ENCODE measurements around the gene PTPN18. TPM values are rescaled to one million over a fixed set of nuclear protein-coding genes. Genes with fewer than 3 reads are reported as not detected.
"Not testable (repeated sequence)": the region's sequence is repeated elsewhere in the genome, so short reads cannot be mapped to it uniquely, and the experiment has no call there.

PTPN18 gene, protein sequence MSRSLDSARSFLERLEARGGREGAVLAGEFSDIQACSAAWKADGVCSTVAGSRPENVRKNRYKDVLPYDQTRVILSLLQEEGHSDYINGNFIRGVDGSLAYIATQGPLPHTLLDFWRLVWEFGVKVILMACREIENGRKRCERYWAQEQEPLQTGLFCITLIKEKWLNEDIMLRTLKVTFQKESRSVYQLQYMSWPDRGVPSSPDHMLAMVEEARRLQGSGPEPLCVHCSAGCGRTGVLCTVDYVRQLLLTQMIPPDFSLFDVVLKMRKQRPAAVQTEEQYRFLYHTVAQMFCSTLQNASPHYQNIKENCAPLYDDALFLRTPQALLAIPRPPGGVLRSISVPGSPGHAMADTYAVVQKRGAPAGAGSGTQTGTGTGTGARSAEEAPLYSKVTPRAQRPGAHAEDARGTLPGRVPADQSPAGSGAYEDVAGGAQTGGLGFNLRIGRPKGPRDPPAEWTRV
- 18.7 and 36.3 TPM in 2 replicates for total RNA-seq

DNA sequence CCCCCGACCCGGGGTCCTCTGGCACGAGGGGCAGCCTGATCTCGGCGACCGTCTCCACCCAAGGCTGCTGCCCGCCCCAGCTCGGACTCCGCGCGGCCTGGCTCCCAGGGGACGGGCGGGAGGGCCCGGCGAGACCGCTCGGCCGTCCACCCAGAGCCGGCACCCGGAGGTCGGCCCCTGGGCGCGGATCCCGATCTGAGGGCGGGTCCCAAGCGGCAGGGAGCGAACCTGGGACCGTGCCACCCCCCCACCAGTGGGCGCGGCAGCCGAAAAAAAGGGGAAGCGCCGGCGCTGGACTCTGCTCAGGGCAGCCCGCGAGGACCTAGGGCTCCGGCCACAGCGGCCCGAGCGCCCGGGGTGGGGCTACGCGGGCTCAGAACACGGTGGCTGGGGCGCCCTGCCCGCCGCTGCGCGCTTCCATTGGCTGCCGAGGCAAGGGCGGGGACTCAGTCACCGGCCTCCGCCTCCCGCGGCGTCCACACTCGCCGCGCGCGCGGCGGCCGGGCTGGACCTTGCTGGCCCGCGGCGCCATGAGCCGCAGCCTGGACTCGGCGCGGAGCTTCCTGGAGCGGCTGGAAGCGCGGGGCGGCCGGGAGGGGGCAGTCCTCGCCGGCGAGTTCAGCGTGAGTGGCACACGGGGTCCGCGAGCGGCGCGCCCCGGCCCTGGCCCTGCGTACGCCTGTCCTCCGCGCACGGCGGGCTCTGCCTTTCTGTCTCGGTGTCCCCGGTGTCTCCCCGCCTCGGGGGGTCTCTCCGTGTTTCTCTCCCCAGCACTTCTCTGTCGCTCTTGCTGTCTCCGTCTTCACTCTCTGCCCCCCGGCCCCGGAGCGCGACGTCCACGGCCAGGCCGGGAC is at the start of gene PTPN18:
PTPN18 (plus strand) TSS at position 479 of the 854 bp plus-strand sequence; CDS start at position 531, 52 bp downstream.
- peak; percentile 94 to 96 for DNase-seq (ENCODE audit: low read depth in 2 of 2)

DNA sequence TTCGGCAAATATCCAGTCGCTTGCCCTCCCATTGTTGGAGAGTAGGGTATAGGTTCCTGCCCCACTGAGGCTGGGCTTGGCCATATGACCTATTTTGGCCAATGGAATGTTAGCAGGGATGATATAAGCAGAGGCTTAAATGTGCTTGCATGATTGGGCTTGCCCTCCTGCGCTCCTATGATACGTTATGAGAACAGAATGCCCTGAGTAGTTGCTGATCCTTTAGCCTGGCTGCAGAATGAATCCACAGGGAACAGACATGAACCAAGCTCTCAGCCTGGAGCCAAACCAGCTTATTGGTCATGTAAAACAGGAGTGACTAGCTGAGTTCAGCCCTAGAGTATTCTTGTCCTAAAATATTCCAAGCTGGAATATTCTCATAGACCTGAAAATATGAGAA is 48.0 kb upstream of the PTPN18 start:
- DNase-seq (ENCODE audit: low read depth in 2 of 2) = no peak

DNA sequence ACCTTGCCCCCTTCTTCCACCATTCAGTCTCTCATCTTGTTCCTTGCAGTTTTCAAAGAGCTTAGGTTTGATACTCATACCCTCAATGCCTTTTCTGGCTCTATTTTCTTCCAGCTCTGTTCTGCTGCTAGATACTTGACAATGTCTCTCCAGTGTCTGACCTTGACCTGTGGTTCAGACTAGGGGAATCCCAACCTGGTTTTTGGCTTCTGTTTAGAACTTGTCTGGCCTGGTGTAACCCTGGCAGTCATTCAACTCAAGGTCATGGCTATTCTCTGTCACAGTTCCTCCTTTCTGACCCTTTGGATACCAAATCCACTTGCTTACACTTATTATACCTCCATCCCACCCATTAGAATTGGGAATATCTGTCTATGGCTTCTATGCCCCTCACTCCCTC is 45.0 kb upstream of the PTPN18 start:
- DNase-seq (ENCODE audit: low read depth in 2 of 2) = no peak

DNA sequence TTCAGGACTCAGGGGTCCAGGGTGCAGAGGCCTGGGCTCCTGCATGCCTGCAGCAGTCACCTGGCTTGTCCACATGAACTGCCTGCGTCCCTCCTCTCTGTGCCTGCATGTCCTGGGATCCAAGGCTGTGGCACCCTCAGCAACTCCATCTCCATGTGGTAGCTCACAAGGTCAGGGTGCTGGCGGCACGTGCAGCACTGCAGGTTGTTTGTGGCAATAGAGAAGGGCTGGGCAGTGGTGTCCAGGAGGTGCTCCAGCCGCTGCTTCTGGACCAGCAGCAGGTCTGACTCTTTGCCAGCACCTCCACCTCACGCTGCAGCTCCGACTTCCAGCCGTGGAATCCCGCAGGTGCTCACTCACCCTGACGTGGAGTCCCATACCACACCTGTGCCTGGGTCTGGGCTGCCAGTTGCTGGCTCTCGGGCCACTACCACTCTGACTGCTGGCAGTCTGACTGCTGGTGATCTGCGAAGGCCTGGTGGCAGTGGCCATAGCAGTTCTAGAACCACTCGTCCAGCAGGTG is 42.0 kb upstream of the PTPN18 start:
- DNase-seq (ENCODE audit: low read depth in 2 of 2) = no peak

DNA sequence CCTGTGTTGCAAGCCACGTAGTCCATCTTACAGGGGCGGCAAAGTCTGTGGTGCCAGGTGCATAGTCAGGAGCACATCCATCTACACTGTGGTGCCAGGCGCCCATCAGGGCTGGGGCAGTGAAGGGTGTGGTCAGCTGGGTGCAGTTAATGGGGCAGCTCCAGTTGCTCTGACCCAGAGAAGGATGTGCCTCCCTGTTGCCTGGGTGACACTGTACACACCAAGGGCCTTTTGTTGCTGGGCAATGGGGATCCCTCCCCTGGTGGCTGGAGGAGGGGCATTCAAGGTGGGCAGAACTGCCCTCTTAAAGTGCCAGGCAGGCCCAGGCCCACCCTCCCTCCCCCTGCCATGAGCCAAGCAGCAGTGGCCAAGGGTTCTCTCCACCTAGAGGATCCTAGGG is 41.5 kb upstream of the PTPN18 start:
- no peak for DNase-seq (ENCODE audit: low read depth in 2 of 2)

DNA sequence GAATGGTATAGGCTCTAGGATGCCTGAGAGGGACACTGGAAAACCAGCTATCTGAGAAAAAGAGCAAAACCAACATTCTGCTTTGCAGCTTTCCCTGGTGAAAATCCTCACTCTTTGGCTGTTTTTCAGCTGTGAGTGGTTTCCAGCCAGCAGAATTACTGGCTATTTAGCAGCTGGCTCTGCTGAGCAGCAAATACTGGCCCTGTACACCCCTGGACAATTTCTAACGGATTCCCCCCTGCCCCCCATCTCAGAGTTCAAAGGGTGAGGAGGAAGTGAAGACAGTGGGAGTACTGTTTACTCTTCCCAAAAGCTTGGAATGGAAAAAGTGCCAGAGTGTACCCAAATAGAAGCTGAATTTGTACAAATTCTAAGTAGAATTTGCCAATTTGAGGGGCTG is 39.3 kb upstream of the PTPN18 start:
- no peak for DNase-seq (ENCODE audit: low read depth in 2 of 2)

DNA sequence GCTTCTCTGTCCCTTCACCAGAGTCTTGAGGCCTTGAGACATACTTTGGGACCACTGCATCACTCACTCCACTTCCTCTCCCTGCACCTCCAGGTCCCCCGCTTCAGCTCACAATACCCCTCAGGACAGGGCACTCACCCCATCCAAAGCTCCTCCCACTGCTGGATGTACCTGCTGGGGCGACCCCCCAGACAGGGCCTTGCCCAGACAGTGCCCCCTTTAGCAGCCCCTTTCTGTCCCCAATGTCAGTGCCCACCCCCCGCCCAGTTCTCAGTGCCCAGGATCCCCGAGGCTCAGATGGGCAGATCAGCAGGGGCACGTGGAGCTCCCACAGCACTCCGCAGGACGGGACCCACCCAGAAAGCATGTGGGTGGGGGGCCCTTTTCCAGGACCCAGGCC is 37.0 kb upstream of the PTPN18 start:
- no peak for DNase-seq (ENCODE audit: low read depth in 2 of 2)

DNA sequence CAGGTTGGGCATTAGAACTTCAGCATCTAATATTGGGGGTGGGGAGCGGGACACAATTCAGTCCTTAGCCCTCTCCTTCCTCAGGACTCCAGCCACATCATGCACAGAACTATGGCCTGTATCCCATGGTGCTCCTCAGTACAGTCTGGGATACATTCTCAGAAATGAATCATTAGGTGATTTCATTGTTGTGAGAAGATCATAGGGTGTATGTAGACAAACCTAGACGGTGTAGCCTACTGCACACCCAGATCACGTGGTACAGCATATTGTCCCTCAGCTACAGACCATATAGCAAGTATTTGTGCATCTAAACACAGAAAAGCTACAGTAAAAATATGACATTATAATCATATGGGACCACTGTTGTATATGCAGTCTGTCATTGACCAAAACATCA is 36.3 kb upstream of the PTPN18 start:
- no peak for DNase-seq (ENCODE audit: low read depth in 2 of 2)

DNA sequence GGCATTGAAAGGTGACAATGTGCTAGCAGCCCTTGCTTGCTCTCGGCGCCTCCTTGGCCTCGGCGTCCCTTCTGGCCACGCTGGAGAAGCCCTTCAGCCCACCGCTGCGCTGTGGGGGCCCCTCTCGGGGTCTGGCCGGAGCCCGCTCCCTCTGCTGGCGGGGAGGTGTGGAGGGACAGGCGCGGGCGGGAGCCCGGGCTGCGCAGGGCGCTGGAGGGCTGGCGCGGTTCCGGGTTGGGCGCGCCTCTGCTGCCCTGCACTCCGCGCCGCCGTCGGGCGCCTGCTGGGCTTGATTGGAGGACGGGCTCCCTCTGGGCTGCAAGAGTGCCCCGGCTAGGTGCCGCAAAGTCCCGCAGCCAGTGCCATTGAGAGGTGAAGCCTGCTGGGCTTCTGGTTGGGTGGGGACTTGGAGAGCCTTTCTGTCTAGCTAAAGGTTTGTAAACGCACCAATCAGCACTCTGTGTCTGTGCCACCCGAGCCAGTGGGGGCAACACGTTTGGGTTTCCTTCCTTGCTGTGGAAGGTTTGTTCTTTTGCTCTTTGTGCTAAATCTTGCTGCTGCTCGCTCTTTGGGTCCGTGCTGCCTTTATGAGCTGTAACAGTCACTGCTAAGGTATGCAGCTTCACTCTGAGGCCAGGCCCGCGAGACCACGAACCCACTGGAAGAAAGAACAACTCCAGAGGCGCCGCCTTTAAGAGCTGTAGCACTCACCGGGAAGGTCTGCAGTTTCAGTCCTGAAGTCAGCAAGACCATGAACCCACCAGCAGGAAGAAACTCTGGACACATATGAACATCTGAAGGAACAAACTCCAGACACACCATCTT is 27.9 kb upstream of the PTPN18 start:
- DNase-seq (ENCODE audit: low read depth in 2 of 2) = no peak

DNA sequence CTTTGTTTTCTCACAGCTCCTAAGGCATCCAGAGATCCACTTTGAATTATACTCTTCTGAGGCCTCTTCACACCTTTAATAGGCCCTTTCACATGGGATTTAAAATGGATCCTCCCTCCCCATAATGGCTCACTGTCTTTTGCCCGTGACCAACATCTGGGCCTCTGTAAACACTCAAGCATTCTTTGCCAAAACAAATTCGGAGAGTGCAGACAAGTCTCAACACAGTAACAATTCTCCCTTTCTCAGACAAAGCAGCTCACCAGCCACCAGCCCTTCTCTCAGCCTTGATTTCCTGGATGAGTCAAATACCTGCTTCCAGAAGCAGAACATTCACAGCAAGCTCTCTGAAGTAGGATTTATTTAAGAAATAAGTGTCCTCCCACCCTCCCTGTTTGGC is 27.1 kb upstream of the PTPN18 start:
- DNase-seq (ENCODE audit: low read depth in 2 of 2) = no peak

DNA sequence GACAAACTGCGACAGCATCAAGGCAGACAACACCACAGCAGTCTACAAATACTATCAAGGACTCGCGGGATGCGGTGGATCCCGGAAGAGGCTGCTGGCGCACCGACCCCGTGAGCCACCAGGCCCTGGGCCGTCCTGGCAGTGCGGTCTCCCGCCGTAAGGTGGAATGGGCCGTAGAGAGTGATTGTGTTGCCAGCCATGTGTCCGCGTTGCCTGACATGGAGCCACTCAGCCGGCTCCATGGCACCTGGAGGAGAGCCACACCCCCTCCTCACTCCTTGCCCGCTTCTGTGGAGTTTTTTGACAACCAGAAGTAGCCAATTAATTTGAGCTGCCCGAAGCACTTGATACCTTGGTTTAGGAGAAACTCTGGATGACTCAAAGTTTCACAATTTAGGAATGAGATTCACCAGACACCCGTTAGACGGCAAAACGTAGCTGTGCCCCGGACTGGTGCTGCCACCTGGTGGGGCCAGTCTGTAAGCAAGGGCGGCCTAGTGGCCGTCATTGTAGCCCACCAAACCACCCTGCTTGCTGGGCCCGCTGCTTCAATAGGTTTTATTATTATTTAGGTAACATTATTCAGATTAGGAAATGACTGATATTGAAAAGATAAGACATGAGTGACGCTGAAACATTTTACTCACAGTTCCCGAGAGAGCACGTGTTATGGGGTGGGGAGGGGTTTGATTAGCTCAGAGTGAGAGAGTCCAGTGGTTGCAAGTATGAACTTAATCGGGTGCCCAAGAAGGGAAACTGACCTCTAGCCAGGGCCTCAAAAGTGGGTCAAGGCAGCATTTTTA is 23.4 kb upstream of the PTPN18 start:
- peak; percentile 69 to 82 for DNase-seq (ENCODE audit: low read depth in 2 of 2)

DNA sequence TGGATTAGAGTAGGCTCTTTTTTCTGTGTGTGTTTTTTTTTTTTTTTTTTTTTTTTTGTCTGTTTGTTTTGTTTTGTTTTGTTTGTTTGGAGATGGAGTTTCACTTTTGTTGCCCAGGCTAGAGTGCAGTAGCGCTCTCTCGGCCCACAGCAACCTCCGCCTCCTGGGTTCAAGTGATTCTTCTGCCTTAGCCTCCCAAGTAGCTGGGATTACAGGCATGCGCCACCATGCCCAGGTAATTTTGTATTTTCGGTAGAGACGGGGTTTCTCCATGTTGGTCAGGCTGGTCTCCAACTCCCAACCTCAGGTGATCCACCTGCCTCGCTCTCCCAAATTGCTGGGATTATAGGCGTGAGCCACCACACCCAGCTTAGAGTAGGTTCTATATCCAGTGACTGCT is 22.6 kb upstream of the PTPN18 start:
- not testable (repeated sequence) for DNase-seq (ENCODE audit: low read depth in 2 of 2)

DNA sequence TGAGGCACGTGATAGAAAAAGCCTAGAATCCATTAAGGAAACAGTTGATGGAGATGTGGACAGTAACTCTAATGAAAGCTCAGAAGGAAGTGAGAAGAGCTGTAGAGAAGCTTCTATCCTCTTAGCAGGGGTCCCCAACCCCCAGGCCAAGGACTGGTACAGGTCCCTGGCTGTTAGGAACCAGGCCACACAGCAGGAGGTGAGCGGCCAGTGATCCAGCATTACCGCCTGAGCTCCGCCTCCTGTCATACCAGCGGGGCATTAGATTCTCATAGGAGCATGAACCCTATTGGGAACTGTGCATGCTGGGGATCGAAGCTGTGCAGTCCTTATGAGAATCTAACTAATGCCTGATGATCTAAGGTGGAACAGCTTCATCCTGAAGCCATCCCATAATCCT is 21.8 kb upstream of the PTPN18 start:
- DNase-seq (ENCODE audit: low read depth in 2 of 2) = no peak

DNA sequence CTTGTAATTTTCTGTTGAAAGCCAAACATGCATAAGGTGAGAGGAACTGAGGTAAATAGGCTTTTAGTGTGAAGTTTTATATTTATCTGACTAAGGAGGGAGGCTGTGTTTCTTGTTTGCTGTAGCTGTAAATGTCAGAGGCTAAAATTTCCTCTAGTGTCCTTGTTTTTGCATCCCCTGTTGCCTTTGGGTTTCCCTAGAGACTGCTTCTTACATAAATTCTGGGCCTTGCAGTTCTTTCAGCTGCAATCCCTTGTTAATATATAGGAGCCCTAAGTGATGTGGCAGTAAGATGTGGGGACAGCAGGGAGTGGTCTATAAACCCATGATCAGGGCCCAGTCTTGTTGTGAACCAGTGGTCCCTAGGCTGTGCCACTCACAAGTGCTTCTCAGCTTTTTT is 20.6 kb upstream of the PTPN18 start:
- no peak for DNase-seq (ENCODE audit: low read depth in 2 of 2)

DNA sequence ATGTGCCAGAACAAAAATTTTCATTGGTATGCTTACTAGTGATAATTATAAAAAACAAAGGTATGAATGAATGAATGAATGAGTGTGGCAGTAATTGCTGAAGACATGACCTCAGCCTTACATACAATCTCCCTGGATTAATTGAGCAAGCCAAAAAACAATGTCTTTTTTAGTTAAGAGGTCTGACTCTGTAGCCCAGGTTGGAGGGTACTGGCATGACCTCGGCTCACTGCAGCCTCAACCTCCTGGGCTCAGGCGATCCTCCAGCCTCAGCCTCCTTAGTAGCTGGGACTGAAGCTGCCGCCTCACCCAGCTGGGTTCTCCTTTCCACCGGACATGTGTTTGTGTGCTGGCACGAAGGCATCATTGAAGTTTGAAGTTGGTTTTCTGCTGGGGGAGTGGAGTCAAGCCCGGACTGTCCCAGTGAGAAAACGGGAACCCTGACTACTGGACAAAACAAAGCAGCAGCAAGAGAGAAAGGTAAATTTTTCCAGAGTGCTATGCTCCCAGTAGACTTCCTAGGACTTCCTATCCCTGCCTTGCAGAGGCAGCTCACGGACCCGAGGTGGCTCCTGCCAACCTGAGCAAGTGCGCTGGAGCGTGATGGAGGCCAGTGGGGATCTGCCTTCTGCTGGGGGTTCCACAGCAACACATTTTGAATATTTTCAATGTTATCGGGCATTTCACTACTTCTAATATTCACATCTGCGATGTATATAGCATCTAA is 19.5 kb upstream of the PTPN18 start:
- no peak for DNase-seq (ENCODE audit: low read depth in 2 of 2)

DNA sequence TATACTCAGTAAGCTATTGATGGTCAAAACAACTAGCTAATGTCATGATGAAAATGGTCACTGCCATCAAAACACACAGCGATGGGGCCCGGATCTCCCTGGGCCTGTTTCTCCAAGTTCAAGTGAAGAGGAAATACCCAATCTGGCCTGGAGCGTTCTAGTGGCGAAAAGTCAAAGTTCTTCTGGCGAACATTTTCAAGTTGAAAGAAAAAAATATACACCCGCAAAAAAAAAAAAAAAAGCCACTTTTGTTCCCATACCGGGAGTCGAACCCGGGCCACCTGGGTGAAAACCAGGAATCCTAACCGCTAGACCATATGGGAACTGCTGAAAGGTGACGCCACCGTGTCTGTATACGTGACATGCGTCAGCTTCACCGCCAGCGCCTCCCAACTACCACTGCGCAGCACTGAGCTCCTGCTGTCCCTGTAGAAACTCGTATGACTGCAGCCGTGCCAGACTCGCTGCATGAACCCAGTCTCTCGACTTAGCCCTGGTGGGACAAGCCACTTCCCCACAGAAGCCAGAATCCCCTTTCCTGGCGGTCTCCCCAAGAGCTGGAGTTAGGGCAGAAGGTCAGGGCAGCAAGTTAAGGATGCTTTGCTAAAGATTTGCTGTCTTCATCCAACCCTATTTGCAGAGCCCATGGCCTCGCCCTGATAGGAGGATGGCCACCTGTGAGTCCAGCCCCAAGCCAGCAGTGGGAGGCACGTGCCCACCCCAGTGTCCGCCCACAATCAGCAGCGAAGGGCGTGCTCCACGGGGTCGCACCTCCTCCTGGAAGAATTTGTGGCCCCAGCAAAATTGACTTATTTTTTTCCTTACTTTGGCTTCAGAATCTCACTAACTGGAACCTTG is 18.8 kb upstream of the PTPN18 start:
- peak; percentile 90 to 94 for DNase-seq (ENCODE audit: low read depth in 2 of 2)

DNA sequence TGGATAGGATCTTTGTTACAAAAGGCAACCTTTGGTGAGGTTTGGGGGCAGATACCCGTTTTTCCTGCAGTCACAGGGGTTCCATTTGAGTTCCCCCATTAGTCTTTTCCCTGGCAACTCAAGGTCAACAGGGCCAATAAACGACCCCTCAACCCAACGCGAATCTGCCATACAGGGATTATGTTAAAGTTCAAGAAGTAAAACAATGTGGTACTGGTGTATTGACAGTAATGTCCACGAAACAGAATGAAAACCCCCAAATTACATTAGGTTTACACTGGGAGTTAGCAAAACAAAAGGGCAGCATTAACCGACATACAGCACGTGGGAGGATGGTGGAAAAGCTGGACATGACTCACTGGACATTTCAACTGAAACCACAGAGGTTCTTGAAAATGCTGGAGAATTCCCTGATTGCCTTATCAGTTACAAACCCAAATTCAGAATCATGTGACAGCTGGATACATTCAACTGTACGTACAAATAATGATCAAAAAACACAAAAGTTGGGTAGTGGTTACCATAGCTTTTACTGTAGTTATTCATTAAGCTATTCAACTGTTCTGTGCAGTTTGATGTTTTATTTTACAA is 18.0 kb upstream of the PTPN18 start:
- DNase-seq (ENCODE audit: low read depth in 2 of 2) = peak in 1 of 2 donors; percentile 52

DNA sequence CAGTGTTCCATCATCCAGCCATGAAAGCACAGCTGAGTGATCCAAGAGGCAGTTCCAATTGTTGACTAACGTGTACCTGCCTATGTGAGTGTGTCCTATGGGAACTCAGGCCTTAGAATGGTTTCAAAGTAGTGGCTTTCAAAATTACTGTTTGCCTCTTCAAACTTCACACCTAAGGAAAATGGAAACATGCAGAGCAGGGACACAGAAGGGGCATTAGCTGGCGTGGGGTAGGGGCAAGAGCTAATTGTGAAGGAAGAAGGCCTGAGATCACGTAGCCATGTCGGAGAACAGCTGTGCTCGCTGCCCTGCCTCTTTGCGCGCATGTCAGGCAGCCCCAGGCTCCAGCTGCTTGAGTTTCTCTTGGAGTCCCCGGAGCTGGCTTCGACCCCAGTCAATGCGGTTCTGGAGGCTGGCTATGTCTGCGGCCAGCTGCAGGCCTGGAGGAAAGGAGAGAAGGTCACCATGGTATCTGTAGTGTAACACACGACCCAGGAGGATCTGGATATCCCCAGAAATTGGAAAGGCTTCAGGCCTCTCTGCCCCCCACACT is 17.0 kb upstream of the PTPN18 start:
- DNase-seq (ENCODE audit: low read depth in 2 of 2) = no peak
